Left renal cortex interstitium (tissue), 4 donors: ENCODE measurements around the gene ORM1. TPM values are rescaled to one million over a fixed set of nuclear protein-coding genes. Genes with fewer than 3 reads are reported as not detected.

Source experiments
- DNase-seq, 4 donors: peaks; one replicate each; pipeline ENCODE4 v3.0.0-alpha.2; 2013; ENCODE audit warnings: low read depth in 4 of 4, low spot score in 2 of 4, missing footprints in 1 of 4
- polyA plus RNA-seq, 4 donors: library from polyadenylated mRNA; unstranded; fragments of 120-200 nt; gene quantifications; one replicate each; pipeline ENCODE4 v1.2.1, GENCODE V29; 2013; ENCODE audit not compliant: insufficient read length in 4 of 4

Gene ORM1
- polyA plus RNA-seq, 4 donors, result 0.25 to 2.3 (median 0.25) TPM; not detected in 1

DNA sequence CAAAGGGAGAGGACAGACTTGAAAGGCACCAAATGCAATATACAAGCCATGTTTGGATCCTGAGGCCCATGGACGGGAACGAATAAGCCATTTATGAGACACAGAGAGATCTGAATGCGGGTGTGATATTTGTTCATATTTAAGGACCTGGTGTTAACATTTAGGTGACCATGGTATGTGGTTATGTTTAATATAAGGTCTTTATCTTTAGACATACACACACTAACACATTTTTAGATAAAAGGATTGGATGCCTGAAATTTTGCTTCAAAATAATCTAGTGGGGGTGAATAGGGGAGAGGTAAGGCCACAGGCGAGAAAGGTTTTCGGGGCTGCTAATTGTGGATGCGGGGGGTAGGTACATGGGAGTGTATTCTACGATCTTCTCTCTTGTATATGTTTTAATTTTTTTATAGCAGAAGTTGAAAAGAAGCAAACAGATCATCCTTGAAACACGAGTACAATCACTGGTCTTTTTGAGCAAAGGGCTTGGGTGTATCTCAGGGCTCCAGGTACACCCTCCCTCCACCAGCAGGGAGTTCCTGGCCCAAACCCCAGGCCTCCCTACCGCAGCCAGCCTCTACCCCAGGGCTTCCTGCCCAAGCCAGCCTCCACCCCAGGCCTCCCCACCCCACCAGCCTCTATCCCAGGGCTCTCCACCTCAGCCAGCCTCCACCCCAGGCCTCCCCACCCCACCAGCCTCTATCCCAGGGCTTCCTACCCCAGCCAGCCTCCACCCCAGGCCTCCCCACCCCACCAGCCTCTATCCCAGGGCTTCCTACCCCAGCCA, 52.7 kb downstream of the ORM1 start:
- DNase-seq, result no peak

Other genes with a start within 250 kb of the ORM1 start
- gene AMBP, start 244.8 kb upstream of the ORM1 start, polyA plus RNA-seq, result 10 to 100 TPM in 1 of 4 donors, 1 to 10 TPM in 3; 1.1 to 28.3 (median 1.6) TPM
- 100 to 1,000 TPM; 143 to 253 (median 198) TPM for gene KIF12, start 223.8 kb upstream of the ORM1 start, polyA plus RNA-seq
- gene COL27A1, start 167.6 kb upstream of the ORM1 start, polyA plus RNA-seq, result 10 to 100 TPM; 27.1 to 57.4 (median 42.7) TPM
- under 1 TPM in 2 of 4 donors, not detected in 2; 0.27 to 0.73 TPM for gene ORM2, start 6.8 kb downstream of the ORM1 start, polyA plus RNA-seq
- 10 to 100 TPM; 11.0 to 18.6 (median 14.5) TPM for gene AKNA, start 64.9 kb downstream of the ORM1 start, polyA plus RNA-seq
- gene WHRN, start 182.4 kb downstream of the ORM1 start, polyA plus RNA-seq, result 10 to 100 TPM in 2 of 4 donors, 1 to 10 TPM in 2; 5.9 to 18.1 (median 10.3) TPM